Tongue (tissue), 2 donors: ENCODE measurements around the gene ZCWPW1. TPM values are rescaled to one million over a fixed set of nuclear protein-coding genes. Genes with fewer than 3 reads are reported as not detected.

Experiments used
- DNase-seq: peaks from one replicate; pipeline ENCODE4 v3.0.0-alpha.2; 2015
- total RNA-seq: library from RNA; depleted of rRNA; stranded (reverse); fragments of >200 nt; gene quantifications from one replicate; pipeline ENCODE4 v1.2.3, GENCODE V29; 2014

Gene ZCWPW1
- total RNA-seq: 2.1 TPM

GRCh38 chr7:100428199-100428966, at the start of gene ZCWPW1:
Gene ZCWPW1, minus strand, starts transcription at chr7:100428703. Its CDS starts 8,054 bp downstream, at chr7:100420649.
- peak; percentile 99 for DNase-seq

GRCh38 chr7:100477871-100478267, 49.4 kb upstream of the ZCWPW1 start:
- DNase-seq: no peak

GRCh38 chr7:100476903-100477870, 48.7 kb upstream of the ZCWPW1 start:
- peak; percentile 24 for DNase-seq

DNA sequence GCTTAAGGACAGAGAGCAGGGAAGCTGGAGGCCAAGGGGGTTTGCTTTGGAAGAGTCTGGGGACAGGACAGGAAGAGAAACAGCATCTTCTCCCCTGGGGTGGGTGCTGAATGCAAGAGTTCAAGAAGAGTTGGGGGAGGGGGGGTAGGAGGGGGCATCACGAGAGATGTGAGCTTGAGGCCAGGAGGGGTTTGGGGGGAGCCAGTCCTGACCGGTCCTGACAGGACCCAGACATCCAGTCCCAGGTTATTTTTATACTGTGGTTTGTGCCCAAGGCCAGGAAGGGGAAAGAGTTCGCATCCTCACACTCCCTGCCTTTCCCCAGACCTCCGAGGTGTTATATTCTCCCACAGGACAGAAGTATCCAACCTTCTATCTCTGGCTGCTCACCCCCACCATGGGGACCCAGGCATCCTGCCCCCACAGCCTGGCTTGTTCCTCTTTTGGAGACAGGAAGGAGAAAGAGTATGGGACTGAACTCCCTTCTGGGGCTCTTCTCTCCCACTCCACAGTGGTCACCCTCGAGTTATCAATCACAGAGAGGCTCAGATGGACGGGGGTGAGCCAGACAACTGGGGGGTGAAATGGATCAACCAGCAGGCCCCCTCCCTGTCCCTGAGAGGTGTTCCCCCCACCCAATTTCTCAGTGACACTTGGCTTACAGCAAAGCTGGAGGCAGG, 47.7 kb upstream of the ZCWPW1 start:
- DNase-seq: no peak

DNA sequence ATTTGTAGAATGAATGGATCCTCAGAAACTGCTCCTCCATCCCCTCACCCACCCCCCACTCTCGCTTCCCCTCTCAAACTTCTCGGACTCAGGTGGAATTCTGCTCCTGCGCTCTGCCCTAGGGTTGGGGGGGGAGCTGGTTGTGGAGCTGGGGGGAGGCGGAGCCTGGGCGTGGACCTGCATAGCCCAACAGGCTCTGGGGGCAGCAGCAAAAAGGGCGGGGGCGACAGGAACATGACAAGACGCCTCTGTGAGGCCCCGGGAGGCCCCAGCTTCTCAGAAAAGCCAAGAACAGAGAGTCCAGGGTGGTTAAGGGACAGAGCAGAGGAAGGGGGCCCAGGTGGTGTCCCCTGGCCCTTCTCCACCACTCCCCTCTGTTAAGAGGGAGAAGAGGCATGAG, 47.0 kb upstream of the ZCWPW1 start:
- DNase-seq: peak; percentile 71

DNA sequence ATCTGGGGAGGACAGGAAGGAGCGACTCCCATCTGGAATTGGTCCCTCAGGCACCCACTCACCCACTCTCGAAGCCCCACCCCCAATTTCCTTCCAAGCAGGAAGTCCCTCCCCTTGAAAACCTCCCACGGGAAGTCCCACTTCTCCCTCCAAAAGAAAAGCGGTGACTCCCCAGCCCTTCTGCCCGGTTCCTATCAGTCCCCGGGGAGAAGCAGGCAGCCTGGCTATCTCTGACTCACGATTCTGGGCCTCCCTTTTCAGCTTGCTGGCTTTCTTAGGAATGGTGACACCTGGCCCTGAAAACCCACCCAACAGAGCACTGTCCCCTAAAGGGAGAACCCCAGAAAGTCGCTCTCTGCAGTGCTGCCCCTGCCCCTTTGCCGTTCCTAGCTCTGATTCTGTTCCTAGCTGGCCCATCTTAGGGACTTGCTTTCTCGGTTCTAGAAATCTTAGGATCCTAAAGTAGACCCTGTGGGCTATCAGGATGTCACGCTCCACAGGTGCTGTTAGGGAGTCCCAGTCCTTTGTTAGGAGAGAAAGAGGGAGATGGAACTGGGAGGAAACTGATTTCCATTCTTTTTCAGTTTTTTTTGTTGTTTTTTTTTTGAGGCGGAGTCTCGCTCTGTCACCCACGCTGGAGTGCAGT, 44.5 kb upstream of the ZCWPW1 start:
- DNase-seq: no peak

GRCh38 chr7:100472121-100472851, 43.8 kb upstream of the ZCWPW1 start:
- no peak for DNase-seq

- no peak for DNase-seq
Measured at GRCh38 chr7:100471021-100471420, 42.5 kb upstream of the ZCWPW1 start.

- DNase-seq: peak; percentile 92
Measured at GRCh38 chr7:100469227-100470044, 40.9 kb upstream of the ZCWPW1 start.

GRCh38 chr7:100467638-100468373, 39.3 kb upstream of the ZCWPW1 start:
- DNase-seq: peak; percentile 82

DNA sequence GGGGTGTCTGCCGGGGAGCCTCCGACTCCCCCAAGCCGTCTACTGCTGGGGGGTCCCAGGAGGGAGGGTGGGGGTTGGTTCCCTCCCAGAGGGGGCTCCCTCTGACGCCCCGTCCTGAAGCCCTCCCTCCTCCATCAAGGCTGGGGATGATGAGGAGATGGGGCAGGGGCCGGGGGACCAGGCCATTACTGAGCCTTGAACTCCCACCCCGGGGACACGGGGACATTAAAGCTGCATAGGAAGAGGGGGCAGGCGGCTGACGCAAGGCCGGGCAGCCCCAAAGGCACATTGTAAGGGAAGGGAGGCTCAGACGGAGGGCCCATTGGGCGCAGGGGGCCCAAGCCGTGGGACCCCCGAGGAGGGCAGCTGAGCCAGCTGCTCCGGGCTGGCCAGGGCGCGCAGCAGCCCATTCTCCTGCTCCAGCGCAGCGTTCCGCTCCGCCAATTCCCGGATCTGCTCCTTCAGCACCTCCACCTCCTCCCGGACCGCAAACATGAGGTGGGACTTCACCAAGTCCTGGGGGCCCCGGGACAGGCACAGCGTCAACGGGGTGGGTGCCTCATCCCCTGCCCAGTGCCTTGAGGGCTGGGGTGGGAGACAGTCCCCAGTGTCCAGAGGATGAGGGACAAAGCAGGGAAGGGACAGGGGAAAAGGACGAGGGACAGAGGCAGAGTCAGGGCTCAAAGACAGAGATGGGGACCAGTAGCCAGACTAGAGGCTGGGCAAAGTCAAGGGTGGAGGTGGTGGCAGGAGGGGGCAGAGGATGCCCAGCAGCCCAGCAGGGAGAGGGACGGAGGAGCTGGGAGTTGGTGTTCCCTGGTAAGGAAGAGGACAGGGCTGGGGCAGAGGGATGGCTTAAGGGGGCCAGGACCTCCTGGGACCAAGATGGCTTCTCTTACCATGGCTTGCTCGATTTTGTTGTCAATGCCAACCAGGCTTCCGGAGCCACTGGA, 38.4 kb upstream of the ZCWPW1 start:
- DNase-seq: no peak

DNA sequence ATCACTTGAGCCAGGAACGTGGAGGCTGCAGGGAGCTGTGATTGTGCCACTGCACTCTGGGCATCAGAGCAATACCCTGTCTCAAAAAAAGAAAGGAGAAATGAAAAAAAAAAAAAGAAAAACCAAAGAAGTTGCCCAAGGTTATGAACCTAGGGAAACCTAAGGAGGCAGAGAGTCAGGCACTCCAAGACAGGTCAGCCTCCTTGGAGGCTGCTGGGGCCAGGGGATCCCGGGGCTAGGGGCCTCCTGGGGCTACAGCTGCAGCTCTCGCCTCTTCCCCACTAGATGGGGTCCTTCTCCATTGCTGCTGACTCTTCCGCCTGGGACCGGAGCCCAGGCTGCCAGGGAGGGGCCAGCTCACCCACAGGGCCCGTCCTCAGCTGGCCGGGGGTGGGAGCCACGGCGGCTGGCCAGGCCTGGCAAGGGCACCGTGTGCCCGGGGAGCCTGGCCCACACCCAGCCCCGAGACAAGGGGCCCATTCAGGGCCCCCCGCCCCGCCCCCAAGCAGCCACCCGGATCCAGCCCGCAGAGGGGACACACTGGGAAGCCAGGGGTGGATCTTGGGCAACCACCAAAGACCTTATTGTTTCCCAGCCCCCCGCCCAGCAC, 37.3 kb upstream of the ZCWPW1 start:
- DNase-seq: peak; percentile 95

DNA sequence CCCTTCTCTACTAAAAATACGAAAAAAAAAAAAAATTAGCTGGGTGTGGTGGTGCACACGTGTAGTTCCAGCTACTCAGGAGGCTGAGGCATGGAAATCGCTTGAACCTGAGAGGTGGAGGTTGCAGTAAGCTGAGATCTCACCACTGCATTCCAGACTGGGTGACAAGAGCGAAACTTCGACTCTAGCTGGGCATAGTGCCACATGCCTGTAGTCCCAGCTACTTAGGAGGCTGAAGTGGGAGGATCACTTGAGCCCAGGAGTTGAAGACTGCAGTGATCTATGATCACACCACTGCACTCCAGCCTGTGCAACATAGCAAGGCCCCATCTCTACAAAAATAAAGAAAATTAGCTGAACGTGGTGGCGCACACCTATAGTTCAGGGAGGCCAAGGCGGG, 36.8 kb upstream of the ZCWPW1 start:
- no peak for DNase-seq

DNA sequence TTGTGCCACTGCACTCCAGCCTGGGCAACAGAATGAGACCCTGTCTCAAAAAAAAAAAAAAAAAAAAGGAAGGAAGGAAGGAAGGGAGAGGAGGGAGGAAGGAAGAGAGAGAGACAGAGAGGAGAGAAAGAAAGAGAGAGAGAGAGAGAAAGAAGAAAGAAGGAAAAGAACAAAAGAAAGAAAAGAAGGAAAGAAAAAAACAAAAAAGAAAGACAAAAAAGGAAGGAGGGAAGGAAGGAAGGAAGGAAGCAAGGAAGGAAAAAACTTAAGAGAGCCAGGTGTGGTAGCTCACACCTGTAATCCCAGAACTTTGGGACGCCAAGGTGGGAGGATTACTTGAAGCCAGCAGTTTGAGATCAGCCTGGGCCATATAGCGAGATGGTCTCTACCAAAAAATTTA, 36.3 kb upstream of the ZCWPW1 start:
- no peak for DNase-seq

DNA sequence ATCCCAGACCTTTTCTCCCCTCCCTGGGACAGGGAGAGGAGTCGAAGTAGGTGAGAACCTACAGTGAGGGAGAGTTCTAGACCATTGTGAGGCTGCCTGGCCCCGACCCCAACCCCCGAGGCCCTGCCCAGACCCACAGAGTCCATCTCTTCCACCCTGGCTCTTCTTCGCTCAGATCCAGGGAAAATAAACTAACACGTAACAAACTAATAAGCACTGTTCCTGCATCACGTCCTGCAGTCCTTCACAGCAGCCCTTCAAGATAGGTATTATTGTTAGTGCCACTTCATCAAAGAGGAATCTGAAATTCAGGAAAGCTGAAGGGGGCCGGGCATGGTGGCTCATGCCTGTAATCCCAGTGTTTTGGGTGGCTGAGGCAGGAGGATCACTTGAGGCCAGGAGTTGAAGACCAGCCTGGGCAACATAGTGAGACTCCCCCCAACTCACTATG, 35.7 kb upstream of the ZCWPW1 start, which contains the start of gene SPACDR:
TSS of gene SPACDR (minus strand) at position 51 of the 451 bp plus-strand sequence. CDS start 235 bp downstream, outside the sequence.
- no peak for DNase-seq

- DNase-seq: no peak
Measured at GRCh38 chr7:100457033-100457432, 28.5 kb upstream of the ZCWPW1 start.

DNA sequence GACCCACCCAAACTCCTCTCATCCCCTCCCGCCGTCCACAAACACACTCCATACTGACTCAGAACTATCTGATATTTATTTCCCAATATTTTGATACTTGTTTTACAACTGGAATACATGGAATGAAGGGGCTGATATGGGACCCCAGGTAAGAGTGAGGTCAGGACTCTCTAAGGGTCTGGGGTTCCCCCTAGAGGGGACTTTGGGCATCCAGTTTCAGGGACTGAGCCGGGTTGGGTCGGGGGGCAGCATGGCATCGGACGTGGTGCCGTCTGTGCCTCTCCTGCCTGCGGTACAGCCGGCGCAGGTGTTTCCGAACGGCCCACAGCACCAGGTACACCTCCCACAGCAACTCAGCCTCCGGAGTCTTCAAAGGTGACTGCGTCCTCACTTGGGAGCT, 28.1 kb upstream of the ZCWPW1 start:
- DNase-seq: no peak

DNA sequence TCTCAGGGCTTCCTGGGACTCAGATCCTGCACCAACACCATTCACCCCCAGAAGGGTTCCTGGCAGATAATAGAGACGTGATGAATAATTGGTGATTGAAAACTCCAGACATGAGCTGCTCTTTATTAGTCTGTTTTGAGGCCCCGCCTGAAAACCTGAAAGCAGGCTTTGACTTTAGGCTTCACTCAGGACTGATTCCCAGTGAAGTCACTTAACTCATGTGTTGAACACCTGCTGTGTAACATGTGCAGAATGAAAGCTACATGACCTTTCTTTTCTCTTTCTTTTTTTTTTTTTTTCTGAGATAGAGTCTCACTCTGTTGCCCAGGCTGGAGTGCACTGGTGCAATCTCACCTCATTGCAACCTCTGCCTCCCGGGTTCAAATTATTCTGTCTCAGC, 26.7 kb upstream of the ZCWPW1 start:
- DNase-seq: no peak
